GM13976 (cell line): ENCODE data around the gene JAM3.

Experiments used
- DNase-seq: peaks from one replicate; pipeline ENCODE4 v3.0.0; 2012; ENCODE audit warnings: low spot score
- in situ Hi-C: fragments of 300-500 bp; cut with MboI; formaldehyde crosslinking; loops from one replicate; pipeline ENCODE4 v1.12.0; 2022; ENCODE audit warnings: low sequenced_read_pairs, mixed read lengths, inconsistent platforms; ENCODE audit not compliant: unreplicated experiment
- TF ChIP-seq, protein P1 (sequence below): IDR thresholded peaks from 2 replicates; pipeline ENCODE4 v1.5.1; 2012; ENCODE audit warnings: borderline replicate concordance, mild to moderate bottlenecking; ENCODE audit not compliant: insufficient read depth; ENCODE audit errors: extremely low read depth, missing control alignments, control extremely low read depth

Gene JAM3

DNA sequence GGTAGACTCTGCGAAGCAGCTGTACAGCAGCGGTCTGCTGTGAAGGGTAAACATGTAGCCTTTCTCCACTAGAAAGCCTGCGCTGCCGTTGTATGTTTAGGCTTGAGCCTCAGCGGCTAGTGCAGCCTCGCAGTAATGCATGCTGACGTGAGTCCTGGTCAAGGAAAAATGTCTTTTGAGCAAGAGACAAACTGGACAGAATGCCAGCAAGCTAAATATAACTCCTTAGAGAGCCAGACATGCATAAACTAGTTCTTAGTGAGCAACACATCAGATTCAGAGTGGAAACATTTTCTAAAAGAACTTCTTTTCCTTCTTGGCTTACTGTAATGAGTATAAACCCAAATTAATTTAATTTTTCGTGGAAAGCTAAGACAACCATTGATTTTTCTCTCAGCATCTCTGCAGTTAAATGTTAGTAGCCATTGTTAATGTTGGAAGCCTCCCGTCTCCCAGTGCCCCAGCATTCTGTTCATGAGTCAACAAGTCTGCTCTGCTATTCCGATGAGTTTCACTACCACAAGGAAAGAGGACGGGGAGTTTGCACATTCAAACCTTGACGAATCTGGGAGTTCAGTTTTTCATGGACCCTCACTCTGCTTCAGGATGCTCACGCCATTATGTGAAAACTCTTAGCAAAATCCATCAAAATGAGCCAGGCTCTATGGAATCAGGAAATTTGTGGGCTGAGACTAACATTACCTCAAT lies 51.4 kb downstream of the JAM3 start:
- in situ Hi-C loops, result no loop called here
- DNase-seq, result no peak
- TF ChIP-seq, protein P1, sequence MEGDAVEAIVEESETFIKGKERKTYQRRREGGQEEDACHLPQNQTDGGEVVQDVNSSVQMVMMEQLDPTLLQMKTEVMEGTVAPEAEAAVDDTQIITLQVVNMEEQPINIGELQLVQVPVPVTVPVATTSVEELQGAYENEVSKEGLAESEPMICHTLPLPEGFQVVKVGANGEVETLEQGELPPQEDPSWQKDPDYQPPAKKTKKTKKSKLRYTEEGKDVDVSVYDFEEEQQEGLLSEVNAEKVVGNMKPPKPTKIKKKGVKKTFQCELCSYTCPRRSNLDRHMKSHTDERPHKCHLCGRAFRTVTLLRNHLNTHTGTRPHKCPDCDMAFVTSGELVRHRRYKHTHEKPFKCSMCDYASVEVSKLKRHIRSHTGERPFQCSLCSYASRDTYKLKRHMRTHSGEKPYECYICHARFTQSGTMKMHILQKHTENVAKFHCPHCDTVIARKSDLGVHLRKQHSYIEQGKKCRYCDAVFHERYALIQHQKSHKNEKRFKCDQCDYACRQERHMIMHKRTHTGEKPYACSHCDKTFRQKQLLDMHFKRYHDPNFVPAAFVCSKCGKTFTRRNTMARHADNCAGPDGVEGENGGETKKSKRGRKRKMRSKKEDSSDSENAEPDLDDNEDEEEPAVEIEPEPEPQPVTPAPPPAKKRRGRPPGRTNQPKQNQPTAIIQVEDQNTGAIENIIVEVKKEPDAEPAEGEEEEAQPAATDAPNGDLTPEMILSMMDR, result no peak

DNA sequence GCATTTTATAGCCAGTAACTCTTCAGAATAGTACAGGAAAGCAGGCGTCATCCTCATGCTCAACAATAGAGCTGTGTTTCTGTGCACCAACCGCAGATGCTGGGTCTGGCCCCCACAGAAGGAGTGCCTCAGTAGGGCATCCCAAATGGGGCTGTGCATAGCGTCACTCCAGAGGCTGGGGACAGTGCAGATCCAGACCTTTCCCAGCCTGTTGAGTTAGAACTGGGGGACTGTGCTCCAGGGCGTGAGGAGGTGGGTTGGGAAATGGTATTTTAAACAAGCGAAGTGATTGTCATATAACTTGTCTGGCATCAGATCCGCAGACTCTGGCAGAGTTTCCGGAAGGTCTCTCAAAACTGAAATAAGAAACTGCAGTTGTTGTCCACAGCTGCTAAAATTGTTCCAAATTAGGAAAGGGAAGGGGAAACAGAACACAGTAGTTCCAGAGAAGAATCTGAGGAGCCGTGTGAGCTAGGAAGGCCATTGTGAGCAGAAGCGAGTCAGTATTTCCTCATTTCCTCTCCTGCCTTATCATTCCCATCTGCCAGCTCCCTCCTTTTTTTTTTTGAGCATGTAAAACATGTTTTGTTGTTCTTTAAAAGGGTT lies 52.2 kb downstream of the JAM3 start:
- DNase-seq, result no peak
- TF ChIP-seq, protein P1, result no peak
- in situ Hi-C loops, result no loop called here

DNA sequence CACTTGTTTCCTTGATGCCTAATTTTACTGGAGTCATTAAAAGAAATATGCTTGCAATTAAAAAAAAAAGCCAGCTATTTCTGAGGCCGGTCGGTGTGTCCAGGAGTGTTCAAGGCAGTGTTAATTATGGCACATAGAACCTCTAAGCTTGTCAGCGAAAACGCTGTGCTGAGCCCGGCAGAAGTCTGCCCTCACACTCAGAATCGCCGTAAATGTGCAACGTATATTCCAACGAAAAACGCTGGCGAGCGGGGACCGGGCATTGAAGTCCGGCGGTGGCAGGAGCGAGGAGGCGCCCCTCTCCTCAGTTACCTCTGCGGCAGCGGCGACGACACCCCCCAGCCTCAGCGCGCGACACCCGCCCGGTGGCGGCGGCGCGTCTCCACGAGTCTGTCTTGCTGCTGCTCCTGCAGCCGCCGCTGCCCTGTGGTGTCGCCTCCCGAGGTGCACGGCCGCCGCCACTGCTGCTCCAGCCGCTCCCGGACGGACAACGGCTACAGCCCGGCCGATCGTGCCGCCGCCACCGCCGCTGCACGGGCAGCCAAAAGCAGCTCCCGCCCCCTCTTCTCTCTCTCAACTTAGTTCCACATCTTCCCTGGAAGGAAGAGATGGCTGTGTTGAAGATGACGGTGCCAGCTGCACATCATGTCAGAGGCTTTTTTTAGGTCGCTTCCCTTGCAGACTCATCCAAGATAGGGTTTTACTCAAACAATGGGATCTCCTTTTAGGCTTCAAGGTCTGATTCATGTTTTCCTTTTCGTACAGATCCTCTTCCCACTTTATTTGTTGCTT lies 56.0 kb downstream of the JAM3 start:
- in situ Hi-C loops, result no loop called here
- TF ChIP-seq, protein P1, result no peak
- DNase-seq, result no peak

DNA sequence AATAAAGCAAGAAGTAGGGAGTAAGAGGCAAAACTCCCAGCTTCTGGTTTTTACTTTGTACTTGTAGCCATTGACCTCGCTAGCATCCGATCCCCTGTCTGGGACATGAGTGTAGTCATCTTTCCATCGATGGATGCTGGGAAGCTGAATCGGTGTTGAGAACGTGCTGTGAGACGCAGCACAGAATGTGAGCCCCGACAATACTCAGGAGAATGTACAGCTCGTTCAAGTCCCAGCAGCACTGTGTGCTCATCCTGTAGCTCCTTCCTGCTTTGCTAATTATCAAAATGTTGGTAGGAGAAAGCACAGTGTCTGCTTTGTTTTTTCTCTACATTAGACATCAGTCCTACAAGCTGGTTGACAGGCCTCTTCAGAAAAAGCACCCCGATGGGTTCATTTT lies 56.6 kb downstream of the JAM3 start:
- no peak for DNase-seq
- in situ Hi-C loops, result no loop called here
- TF ChIP-seq, protein P1, result no peak

DNA sequence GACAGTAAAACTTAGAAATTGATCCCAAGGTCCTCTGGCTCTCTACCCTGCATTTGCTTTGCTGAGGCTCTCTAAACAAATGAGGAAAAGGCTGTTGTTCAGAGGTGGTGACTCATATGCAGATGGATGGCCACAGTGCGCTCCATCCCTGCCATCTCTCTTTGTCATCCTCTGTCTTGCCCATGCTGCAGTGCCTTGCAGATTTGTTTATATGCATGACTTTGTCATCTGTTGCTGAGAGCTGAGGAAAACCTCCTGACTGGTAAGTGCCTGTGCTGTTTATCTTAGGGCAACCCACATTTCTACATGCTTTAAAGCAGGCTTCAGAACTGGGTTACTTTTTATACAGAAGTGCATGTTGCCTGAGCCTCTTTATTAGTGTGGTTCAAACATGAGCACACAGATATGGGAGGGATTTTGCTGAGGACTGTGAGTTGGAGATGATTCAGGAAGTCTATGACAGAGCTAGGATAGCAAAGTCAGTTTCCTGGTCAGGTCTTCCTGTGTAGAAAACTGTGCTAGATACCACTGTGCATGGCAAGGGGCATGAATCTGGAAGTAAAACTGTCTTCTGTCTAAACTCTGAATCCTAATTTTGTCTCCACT lies 57.4 kb downstream of the JAM3 start:
- DNase-seq, result no peak

DNA sequence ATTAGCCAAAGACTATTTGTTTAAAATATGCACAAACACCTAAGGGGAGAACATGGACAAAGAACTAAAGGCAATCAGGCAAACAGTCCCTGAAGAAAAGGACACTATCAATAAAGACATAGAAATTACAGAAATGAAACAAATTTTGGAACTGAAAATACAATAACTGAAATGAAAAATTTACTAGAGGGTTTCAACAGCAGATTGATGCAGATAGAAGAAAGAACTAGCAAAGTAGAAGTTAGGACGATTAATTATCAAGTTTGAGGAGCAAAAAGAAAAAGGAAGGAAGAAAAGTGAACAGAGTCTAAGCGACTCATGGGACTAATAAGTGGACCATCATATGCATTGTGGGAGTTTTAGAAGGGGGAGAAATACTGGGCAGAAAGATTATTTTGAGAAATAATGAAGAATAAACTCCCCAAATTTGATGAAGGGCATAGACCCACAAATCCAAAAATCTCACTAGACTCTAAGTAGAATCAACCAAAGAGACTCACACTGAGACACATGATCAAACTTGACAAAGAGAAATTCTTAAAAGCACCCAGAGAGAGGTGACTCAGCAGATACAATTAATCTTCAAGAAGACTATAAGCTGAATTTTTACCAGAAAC lies 62.9 kb downstream of the JAM3 start:
- in situ Hi-C loops, result no loop called here
- DNase-seq, result no peak
- TF ChIP-seq, protein P1, result no peak

More for the DNA sequence above, 57.4 kb downstream of the JAM3 start:
- in situ Hi-C loops, result no loop called here
- TF ChIP-seq, protein P1, result no peak
